NB4 (cell line): ENCODE results near the gene CEP43.

Experiments
- DNase-seq: peaks from one replicate; pipeline ENCODE4 v3.0.0; 2010; ENCODE audit warnings: low read depth
- H3K4me3 ChIP-seq: one replicate; pipeline ENCODE4 v1.5.1; 2011; ENCODE audit warnings: mild to moderate bottlenecking, low read depth, low read length, moderate library complexity
- MYC ChIP-seq: IDR thresholded peaks from 2 replicates; pipeline ENCODE4 v1.6.1; 2011; ENCODE audit warnings: low read depth, low read length
- POLR2A ChIP-seq: IDR thresholded peaks from 2 replicates; pipeline ENCODE4 v1.6.1; 2011; ENCODE audit warnings: mild to moderate bottlenecking; ENCODE audit not compliant: insufficient read length; ENCODE audit errors: extremely low read depth
- TF ChIP-seq, protein P1 (sequence below): IDR thresholded peaks from 2 replicates; pipeline ENCODE4 v1.6.1; 2011; ENCODE audit warnings: low read depth, low read length
- TF ChIP-seq, protein P2 (sequence below): IDR thresholded peaks from one replicate; pipeline ENCODE4 v1.5.1; 2012; ENCODE audit warnings: low read depth, low read length

The CEP43 gene

DNA sequence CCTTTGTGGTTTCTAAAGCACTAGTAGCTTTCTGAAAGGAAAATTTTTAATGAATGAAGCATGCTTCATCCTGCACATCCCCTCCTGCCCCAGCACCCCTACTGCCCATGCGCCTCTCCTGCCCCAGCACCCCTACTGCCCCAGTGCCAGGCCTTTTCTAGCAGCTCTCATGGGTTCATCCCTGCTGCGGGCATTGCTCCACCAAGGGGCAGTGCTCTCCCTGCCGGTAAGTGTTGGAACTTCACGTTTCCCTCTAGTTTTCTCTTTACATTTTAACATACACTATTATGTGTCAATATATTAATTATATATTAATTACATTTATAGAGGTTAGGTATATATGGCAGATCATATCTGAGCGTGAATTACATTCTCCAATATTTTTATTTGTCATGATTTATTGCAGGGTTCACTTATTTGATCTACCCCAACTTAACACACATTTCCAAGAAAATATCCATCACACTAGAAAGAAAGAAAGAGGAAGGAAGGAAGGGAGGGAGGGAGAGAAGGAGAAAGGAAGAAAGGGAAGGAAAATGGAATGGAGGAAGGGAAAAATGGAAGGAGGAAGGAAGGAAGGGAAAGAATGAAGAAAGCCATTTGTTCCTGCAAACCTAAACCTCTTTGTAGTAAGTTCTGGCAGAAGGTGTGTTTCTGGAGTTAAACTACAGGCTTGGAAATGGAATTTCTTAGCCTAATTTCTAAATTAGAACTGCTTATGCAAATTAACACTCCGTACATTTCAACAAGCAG is 46.8 kb downstream of the CEP43 start:
- TF ChIP-seq MYC: no peak
- TF ChIP-seq, protein P1, sequence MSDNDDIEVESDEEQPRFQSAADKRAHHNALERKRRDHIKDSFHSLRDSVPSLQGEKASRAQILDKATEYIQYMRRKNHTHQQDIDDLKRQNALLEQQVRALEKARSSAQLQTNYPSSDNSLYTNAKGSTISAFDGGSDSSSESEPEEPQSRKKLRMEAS: no peak
- TF ChIP-seq, protein P2, sequence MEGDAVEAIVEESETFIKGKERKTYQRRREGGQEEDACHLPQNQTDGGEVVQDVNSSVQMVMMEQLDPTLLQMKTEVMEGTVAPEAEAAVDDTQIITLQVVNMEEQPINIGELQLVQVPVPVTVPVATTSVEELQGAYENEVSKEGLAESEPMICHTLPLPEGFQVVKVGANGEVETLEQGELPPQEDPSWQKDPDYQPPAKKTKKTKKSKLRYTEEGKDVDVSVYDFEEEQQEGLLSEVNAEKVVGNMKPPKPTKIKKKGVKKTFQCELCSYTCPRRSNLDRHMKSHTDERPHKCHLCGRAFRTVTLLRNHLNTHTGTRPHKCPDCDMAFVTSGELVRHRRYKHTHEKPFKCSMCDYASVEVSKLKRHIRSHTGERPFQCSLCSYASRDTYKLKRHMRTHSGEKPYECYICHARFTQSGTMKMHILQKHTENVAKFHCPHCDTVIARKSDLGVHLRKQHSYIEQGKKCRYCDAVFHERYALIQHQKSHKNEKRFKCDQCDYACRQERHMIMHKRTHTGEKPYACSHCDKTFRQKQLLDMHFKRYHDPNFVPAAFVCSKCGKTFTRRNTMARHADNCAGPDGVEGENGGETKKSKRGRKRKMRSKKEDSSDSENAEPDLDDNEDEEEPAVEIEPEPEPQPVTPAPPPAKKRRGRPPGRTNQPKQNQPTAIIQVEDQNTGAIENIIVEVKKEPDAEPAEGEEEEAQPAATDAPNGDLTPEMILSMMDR: no peak
- TF ChIP-seq POLR2A: no peak
- no peak for DNase-seq
- no peak overlapping the region for H3K4me3 ChIP-seq

DNA sequence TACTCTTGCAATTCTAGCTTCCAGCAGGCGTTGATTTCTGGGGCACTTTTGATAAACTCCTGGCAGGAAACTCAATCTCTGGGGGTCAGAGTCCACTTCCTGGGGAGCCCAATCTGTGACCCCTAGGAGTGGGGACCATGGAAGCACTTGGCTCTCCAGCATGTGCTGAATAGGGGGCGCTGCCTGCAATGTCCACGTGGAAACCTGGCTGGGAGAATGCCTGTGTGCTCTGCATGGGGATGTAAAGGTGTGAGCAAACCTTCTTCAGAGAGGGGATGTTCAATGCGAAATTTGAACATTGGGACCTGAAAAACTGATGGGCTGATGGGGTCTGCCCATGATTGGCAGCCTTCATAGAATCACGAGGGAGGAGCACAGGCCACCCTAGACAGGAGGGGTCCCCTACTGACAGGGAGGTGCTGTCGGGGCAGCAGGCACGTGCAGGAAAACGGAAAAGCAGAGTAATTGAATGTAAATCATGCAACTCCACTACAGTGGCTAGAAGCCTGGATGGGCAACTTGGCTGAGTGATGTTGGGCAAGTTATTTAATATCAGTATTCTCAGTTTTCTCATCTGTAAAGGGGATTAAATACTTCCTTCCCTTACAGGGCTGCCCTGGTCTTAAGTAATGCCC is 47.8 kb downstream of the CEP43 start:
- DNase-seq: no peak
- H3K4me3 ChIP-seq: no peak overlapping the region
- TF ChIP-seq, protein P1: no peak
- TF ChIP-seq POLR2A: no peak
- no peak for TF ChIP-seq MYC
- TF ChIP-seq, protein P2: no peak

DNA sequence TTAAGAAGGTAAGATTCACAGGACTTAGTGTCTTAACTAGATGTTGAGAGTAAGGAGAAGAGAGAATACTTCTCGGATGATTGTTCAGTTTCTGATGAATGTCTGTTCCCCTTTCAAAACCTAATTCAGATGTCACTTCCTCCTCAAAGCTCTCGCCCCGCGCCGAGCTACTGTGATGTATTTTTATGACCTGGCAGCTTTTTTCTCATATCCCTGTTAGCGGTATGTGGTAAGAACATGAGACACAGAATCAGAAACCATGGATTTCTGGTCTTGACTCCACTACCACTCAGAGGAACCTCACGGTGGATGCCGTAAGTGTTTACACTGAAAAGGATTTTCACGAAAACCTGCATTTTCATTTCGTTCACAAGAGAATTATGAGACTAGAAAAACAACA is 48.4 kb downstream of the CEP43 start:
- DNase-seq: peak; percentile 40
- H3K4me3 ChIP-seq: no peak overlapping the region
- TF ChIP-seq, protein P1: no peak
